HUDEP-2 (cell line): Measurements from ENCODE around the gene CCNB1IP1.
"Not testable (repeated sequence)": the region's sequence is repeated elsewhere in the genome, so short reads cannot be mapped to it uniquely, and the experiment has no call there.

Experiments
- DNase-seq, 76 experiments: peaks; one replicate each; lab custom pipeline; 2025; ENCODE audit not compliant: unreplicated experiment in 76 of 76; lab: John Stamatoyannopoulos, UW

Gene CCNB1IP1

DNA sequence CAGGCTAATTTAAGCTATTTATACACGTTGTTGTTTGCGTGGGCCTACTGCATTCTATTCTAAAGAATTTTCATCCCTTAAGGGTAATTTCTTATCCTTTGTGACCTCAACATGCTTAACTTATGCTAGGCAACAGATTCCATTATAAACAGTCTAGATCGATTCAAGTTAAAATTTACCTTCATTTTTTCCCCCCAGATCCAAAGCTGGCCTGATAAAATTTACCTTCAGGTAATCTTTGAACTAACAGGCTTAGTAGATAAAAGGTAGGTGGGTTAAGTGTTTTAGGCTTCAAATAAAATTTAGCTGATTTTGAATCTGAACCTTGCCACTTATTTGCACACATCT is 389 bp upstream of the CCNB1IP1 start:
- no peak for DNase-seq

DNA sequence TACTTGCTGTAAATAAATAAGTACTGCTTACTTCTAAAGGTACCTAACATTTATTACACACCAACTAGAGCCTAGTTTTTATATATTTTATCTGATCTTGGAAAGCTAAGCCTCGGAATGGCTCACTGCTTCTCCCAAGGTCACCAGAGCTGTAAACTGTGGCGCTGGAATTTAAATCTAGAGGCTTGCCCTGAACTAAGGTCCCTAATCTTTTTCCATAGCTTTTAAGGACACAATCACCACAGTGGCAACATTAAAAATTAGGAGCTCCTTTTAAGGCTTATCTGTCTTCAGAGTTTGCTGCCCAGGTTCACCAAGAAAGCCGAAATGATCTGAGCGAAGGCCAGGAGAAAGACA is 670 bp downstream of the CCNB1IP1 start:
- no peak for DNase-seq

DNA sequence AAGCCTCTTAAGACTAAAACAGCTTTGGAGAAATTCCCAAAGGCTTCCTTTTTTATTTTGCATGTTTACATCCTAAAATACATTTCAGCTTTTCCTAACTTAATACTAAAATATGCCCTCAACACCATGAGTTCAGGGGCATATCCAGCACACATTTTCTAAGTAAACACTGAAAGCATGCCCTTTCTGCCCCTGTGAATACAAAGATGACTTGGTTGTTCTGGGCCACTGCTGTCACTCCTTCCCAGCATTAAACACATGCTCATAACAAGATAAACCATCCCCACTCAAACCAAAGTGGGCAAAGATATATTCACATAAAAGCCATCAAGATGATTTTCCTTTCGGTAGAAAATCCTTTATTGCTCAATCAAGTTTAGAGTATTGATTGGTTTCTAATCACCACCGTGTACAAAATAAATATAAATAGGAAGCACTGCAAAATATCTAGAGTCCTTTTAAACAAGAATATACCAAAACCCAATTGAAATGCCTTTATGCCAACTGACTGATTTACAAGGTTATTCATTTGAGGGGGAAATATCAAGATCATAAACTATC is 1.9 kb downstream of the CCNB1IP1 start:
- no peak for DNase-seq

DNA sequence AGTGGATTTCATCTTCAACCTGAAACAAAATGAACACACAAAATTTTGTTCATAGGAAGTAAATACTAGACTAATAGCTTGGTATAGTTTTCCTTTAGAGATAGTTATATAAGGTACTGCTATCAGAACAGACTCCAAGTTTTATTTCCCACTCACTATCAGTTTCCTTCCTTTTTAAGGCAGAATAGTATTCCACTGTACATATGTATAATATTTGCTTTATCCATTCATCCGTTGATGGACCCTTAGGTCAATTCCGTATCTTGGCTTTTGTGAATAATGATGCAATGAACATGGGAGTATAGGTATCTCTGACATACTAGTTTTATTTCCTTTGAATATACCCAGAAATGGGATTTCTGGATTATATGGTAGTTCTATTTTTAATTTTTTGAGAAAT is 3.7 kb downstream of the CCNB1IP1 start:
- DNase-seq, result no peak

DNA sequence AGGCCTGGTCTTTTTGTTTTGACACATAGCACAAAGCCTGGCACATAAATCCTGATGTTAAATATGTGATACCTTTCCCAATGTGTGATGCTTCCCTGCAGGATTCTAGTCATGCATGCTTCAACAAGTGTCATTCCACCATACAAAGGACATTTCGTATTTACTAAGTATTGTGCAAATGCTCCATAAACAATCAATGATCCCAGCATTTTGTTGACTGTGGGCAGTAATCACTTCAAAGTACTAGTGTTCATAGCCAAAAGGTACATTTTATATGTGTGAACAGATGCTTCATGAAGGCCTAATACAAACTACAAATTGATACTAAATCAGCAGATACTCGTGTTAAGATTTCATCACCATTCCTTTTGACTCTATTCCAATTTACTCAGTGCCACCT is 4.4 kb downstream of the CCNB1IP1 start:
- no peak for DNase-seq

DNA sequence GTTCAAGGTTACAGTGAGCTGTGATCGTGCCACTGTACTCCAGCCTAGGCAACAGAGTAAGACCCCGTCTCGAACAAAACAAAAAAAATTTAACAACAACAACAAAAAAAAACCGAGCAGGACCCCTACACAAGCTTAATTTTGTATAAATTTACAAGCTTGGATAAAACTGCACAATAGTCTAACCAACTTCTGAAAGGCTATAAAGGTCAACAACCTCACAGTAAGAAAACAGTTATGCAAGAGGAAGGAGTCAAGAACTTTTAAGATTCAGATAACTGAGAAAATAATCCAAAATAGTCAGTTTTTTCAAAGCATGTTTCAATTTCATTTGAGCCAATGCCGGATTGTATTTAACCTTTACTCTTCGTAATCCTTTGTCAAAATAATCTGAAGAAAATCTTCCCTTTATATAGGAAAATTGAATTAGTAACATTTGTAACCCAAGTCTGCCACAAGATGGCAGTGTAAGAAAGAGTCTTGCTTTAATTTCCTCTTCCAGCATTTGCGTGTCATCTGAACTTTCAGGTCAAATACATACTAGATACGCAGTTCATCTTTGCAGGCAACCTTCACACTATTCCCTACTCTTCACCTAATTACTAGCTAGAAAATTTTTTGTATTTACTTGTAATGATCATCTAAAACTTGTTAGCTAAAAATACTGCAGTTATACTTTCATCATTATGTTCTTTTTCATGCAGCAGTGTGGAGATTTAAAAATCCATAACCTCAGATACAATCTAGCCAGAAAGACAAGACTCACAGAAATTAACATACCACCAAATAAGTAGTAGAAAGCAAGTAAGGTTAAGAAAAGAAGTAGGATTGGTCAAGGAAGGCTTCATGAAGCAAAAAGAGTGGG is 5.8 kb downstream of the CCNB1IP1 start:
- peak in 31 of 76 experiments; percentile 6 to 71 (median 49) for DNase-seq

DNA sequence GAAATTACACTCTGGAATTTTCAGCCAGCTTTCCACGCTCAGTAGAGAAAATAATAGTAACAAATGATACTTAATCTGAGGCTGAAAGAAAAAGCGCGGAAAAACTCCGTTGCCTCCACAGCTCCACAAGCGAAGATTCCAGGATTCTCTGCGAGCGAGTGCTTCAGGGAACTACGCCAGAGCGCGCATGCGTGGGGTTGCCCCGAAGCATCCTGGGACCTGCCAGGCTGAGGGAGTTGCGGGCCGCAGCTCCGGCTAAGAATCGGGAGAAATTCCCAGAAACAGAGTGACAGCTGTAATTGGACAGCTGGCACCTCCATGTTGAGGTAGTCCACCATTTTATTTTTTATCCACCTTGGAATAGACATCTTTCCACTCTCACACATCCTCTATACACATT is 15.4 kb downstream of the CCNB1IP1 start:
- no peak for DNase-seq

DNA sequence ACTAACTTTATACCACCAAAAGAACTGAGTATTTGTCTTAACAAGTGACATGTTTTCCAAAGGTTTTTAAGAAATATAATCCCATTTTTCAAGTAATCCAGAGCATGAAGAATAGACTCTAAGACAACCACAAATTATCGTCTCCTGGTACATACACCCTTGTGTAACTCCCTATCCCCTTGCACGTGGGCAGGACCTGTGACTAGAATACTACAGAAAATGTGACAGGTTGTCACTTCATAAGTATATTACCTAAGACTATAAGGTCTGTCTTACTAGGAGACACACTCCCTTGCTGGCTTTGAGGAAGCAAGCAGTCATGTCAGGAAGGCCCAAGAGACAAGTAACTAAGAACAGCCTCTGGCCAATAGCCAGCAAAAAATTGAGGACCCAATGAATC is 19.1 kb downstream of the CCNB1IP1 start:
- no peak for DNase-seq

DNA sequence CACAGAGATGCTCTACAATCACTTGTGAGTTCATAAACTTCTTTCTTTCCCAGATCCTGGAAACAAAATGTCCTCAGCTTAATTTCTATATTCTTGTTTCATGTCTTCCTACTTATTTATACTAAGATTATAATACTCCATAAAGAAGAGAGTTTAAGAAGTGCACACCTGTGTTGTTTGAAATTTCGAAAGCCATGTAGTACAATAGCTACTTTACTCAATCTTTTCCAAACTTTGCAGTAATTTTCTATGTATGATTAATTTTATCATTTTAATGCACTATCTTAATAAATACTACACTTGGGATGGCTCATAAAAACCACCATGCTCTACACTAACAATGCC is 27.0 kb downstream of the CCNB1IP1 start:
- DNase-seq, result no peak

DNA sequence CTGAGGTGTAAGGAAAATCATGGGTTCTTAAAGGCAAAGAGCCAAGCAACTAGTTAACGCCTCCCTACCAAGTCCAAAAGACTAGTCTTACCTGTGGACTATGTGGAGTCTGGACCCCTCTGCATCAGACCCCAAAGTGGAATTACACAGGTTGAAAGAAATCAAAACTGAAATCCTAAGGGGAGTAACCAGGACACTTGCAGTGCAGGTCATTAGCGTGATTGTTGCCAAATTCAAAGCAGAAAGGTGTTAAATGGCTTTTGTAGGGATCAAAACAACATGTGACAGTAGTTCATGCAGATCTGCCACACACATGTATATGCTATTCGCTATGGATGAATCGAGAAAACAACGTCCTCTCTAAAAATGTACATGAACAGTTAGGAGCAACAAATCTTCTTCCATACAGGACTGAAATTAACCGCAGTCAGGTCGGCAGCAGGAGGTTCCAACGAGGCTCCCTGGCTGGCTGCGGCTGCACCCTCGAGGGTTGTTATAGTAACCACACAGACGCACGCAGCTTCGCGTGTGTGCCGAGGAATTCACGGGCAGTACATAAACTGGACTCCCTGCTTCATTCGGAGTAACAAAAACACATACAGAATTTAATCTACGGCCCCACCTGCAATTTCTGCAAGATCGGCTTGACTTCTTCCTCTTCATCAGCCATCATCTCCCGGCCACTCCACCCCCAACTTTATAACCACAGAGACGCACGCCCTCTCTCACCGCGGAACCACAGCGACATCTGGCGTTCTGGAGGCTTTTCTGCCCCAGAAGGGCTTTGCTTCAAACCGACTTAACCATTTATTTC is 27.6 kb downstream of the CCNB1IP1 start, which contains the start of gene TTC5:
TTC5 (minus strand) TSS at position 687 of the 814 bp plus-strand sequence; CDS start at position 673, 14 bp downstream.
- DNase-seq, result peak in 74 of 76 experiments; percentile 14 to 90 (median 72)

DNA sequence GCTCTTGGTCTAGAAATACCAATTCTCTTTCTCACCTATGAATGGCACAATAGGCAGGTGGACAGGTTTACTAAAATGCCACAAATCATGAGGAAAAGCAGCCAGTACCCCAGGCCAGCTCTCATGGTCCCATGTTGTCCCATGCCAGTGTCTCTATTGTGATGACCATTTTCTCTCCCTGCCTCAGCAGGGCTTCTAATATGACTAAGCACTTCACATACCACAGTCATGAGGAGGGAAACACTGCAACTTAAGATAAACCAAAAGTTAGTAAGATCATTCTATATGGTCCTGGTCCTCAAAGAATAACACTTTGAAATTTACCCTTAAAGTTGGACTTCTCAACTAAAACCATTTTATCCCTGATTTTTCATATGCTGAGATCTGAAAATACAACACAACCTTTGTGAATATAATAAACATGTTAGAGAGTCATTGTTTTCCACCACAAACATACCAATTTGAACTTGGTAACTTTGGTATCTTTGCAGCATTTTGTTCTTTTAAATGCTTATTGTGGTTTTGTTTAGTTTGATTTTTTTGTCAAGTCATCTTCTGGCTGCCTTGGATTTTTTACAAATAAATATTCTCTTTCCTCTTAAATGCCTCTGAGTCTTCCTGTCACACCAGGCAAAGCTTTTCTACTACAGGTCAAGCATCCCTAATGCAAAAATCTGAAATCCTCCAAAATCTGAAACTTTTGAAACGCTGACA is 30.9 kb downstream of the CCNB1IP1 start:
- DNase-seq, result peak in 5 of 76 experiments; percentile 1 to 35 (median 3)

DNA sequence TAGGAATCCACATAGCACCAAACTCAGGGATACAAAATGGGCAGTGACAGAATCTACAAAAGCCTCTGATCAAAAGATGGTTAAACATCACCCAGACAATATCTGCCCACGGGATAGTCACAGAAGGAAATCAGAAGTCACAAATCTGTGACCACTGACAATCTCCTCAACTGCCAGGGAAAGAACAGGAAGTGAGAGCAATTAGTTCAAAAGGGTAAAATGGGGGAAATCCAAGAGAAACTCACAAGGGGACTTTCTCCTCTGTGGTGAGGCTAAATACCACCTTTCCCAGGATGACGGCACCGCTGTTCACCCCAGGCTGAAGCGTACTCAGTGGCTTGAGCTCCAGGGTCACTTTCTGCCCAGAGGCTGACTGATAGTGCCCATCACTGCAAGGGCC is 38.0 kb downstream of the CCNB1IP1 start:
- DNase-seq, result no peak

DNA sequence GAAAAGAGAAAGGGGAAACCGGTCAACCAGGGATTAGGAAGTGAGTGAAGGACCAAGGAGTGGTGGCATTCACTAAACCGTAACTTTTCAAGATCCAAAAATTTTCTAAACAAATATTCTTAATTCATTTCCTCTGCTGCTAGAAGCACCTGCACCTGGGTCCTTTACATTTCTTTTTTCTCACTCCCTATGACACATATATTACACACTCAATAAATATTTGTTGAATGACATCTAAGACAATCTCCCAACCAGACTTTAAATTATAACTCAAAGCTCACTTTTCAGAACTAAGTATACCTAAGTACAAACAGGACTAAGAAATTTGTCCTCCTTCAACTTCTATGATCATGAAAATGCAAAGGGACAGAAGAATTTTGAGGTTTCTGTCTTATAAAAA is 38.4 kb downstream of the CCNB1IP1 start:
- no peak for DNase-seq

DNA sequence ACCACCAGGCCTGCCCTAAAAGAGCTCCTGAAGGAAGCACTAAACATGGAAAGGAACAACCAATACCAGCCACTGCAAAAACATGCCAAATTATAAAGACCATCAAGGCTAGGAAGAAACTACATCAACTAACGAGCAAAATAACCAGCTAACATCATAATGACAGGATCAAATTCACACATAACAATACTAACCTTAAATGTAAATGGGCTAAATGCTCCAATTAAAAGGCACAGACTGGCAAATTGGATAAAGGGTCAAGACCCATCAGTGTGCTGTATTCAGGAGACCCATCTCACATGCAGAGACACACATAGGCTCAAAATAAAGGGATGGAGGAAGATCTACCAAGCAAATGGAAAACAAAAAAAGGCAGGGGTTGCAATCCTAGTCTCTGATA is 51.1 kb downstream of the CCNB1IP1 start:
- DNase-seq, result not testable (repeated sequence)

DNA sequence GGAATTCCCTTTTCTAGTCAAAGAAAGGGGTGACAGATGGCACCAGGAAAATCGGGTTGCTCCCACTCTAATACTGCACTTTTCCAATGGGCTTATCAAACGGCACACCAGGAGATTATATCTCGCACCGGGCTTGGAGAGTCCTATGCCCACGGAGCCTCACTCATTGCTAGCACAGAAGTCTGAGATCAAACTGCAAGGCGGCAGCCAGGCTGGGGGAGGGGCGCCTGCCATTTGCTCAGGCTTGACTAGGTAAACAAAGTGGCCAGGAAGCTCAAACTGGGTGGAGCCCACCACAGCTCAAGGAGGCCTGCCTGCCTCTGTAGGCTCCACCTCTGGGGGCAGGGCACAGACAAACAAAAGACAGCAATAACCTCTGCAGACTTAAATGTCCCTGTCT is 52.8 kb downstream of the CCNB1IP1 start:
- not testable (repeated sequence) for DNase-seq

DNA sequence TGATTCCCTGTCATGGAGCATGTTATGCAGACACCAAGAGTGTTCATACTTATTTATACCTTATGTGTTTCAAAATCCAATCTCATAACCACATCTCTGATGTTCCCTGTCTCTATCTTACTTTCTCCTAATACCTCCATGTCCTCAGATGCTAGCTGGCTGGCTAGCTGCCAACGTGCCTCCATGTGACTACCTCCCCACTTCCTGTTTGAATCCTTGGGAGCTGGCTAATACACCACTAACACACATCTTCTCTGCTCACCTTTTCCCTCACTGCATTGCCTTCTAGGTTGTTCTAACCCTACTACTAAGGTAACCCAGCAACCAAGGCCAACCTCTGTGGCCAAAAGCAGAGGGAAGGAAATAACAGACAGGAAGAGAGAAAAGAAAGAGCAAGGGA is 54.7 kb downstream of the CCNB1IP1 start:
- DNase-seq, result peak in 20 of 76 experiments; percentile 1 to 32 (median 6)

DNA sequence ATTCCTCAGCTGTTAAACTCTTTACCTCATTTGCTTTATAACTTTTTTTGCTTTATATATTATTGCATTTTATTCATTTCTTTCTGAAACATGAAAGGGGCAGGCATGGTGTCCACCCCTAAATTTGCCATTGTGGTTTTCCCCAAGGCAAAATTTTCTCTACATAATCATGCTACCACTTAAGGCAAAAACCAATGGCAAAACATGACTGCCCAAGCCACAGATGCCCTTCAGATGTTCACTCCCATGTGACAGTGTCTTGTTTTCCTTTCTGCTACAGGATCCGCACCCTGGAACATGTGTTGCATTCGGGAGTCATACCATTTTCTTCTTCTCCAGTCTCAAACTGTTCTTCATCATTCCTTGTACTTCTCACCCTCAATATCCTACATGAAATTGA is 55.7 kb downstream of the CCNB1IP1 start:
- DNase-seq, result no peak

DNA sequence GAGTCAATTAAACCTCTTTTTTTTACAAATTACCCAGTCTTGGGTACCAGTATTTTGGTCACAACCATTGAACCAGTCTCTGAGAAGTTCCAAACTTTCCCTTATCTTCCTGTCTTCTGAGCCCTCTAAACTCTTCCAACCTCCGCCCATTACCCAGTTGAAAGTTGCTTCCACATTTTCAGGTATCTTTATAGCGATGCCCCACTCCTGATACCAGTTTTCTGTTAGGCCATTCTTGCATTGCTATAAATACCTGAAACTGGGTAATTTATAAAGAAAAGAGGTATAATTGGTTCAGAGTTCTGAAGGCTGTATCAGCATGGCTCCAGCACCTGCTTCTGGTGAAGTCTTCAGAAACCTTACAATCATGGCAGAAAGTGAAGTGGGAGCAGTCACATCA is 59.0 kb downstream of the CCNB1IP1 start:
- no peak for DNase-seq

DNA sequence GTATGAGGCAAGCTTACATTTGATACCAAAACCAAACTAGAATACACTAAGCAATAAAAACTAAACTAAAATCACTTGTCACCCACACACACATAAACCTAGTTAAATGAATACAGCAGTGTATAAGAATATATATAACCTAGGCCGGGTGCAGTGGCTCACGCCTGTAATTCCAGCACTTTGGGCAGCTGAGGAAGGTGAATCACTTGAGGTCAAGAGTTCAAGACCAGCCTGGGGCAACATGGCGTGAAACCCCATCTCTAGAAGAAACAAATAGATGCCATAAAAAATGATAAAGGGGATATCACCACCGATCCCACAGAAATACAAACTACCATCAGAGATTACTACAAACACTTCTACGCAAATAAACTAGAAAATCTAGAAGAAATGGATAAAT is 68.7 kb downstream of the CCNB1IP1 start:
- not testable (repeated sequence) for DNase-seq

DNA sequence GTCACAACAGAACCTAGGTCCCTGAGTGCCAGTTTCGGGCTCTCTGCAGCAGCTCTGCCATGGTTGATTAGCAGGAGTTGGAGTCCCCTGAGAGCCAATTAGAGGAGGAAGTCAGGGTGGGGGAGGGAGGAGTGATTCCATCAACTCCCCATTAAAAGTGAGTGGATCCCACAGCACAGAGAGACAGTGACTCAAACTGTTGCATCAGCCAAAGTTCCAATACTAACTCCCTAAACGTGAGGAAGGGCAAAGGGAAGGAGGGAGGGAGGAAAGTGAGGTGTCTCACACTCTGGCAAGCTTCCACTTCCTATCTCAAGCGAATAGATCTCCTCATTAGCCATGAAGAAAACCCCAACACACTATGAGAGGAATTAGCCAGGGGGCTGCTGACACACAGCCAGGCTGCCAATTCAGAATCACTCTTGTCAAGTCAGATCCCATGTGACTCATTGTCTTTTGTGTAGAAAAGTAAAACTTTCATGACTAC is 70.4 kb downstream of the CCNB1IP1 start:
- DNase-seq, result no peak
